ENCODE data around the gene CST11.

The CST11 gene

DNA sequence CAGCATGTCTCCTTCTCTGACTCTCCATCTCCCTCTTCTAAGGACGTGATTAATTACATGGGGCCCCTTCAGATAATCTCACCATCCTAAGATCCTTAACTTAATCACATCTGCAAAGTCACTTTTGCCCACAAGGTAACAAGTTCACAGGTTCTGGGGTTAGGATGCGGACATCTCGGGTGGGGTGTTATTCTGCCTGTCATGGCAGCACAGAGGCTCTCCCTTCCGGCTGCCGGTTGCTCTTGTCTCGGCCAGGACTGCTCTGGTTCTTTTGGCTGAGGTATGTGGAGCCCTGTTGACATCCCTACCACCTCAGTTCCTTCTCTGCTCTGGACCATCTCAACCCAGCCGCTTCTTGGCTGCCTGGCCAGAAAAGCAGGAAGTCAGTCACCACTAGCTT is 4.2 kb upstream of the CST11 start:
- no peaks in the 10 kb centered on the region for H3K36me3 ChIP-seq (ENCODE audit: control insufficient read depth, insufficient read depth, low read length)
- H3K27me3 ChIP-seq (replicated peaks; ENCODE audit: control insufficient read depth, insufficient read depth, low read length) = no peaks in the 10 kb centered on the region
- TF ChIP-seq, protein P1, sequence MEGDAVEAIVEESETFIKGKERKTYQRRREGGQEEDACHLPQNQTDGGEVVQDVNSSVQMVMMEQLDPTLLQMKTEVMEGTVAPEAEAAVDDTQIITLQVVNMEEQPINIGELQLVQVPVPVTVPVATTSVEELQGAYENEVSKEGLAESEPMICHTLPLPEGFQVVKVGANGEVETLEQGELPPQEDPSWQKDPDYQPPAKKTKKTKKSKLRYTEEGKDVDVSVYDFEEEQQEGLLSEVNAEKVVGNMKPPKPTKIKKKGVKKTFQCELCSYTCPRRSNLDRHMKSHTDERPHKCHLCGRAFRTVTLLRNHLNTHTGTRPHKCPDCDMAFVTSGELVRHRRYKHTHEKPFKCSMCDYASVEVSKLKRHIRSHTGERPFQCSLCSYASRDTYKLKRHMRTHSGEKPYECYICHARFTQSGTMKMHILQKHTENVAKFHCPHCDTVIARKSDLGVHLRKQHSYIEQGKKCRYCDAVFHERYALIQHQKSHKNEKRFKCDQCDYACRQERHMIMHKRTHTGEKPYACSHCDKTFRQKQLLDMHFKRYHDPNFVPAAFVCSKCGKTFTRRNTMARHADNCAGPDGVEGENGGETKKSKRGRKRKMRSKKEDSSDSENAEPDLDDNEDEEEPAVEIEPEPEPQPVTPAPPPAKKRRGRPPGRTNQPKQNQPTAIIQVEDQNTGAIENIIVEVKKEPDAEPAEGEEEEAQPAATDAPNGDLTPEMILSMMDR (IDR thresholded peaks at IDR 0.05; ENCODE audit: insufficient read depth, low read length, poor library complexity, severe bottlenecking) = no peak
- DNase-seq (ENCODE audit: extremely low read depth, insufficient read length) = no peak
- no peak overlapping the region for H3K4me3 ChIP-seq (replicated peaks; ENCODE audit: low read depth, low read length)

DNA sequence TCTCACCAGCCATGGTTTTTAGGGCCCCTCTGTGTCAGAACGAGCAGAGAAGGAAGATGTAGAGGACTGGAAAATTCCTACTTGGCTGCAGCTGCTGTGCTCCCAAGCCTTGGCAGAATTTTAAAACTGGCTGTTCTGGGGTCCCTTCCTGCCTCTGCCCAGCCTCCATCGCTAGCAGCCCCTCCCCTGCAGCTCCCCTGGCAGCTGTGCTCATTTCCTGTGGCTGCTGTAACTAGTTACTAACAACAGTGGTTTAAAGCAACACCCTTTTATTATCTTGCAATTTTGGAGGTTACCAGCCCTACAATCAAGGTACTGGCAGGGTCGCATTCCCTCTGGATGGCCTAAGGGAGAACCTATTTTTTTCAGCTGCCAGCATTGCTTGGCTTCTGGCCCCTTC is 3.7 kb upstream of the CST11 start:
- TF ChIP-seq, protein P1 (IDR thresholded peaks at IDR 0.05; ENCODE audit: insufficient read depth, low read length, poor library complexity, severe bottlenecking) = no peak
- no peak for DNase-seq (ENCODE audit: extremely low read depth, insufficient read length)
- H3K4me3 ChIP-seq (replicated peaks; ENCODE audit: low read depth, low read length) = no peak overlapping the region
- H3K36me3 ChIP-seq (ENCODE audit: control insufficient read depth, insufficient read depth, low read length) = no peaks in the 10 kb centered on the region
- no peaks in the 10 kb centered on the region for H3K27me3 ChIP-seq (replicated peaks; ENCODE audit: control insufficient read depth, insufficient read depth, low read length)

GRCh38 chr20:23455639-23456038 is 3.0 kb upstream of the CST11 start:
- Histone ChIP-seq H3K27me3 (replicated peaks; ENCODE audit: control insufficient read depth, insufficient read depth, low read length) (no peaks in the 10 kb centered on the region), H3K36me3 (ENCODE audit: control insufficient read depth, insufficient read depth, low read length) (no peaks in the 10 kb centered on the region), H3K4me3 (replicated peaks; ENCODE audit: low read depth, low read length) (no peak overlapping the region)
- TF ChIP-seq, protein P1 (IDR thresholded peaks at IDR 0.05; ENCODE audit: insufficient read depth, low read length, poor library complexity, severe bottlenecking) = no peak
- no peak for DNase-seq (ENCODE audit: extremely low read depth, insufficient read length)

DNA sequence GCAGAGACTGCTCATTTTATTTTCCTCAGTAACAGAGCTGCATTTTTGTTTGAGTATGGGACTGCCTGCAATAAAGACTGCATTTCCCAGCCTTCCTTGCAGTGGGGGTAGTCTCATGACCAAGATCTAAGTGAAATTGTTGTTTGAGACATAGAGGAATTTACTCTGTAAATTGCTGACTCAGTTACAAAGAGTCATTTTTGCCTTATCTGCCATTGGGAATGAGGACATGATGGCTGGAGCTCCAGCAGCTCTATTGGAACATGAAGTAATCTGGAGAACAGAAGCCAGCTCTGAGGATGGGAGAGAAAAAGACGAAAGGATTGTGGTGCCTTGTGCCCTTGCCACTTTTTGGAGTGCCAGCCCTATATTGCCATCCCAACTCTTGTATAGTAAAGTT is 2.1 kb upstream of the CST11 start:
- no peaks in the 10 kb centered on the region for H3K36me3 ChIP-seq (ENCODE audit: control insufficient read depth, insufficient read depth, low read length)
- H3K4me3 ChIP-seq (replicated peaks; ENCODE audit: low read depth, low read length) = no peak overlapping the region
- no peak for DNase-seq (ENCODE audit: extremely low read depth, insufficient read length)
- TF ChIP-seq, protein P1 (IDR thresholded peaks at IDR 0.05; ENCODE audit: insufficient read depth, low read length, poor library complexity, severe bottlenecking) = no peak
- no peaks in the 10 kb centered on the region for H3K27me3 ChIP-seq (replicated peaks; ENCODE audit: control insufficient read depth, insufficient read depth, low read length)

GRCh38 chr20:23453549-23454543 is 1.2 kb upstream of the CST11 start:
- no peaks in the 10 kb centered on the region for H3K27me3 ChIP-seq (replicated peaks; ENCODE audit: control insufficient read depth, insufficient read depth, low read length)
- DNase-seq (ENCODE audit: extremely low read depth, insufficient read length) = no peak
- H3K4me3 ChIP-seq (replicated peaks; ENCODE audit: low read depth, low read length) = no peak overlapping the region
- no peaks in the 10 kb centered on the region for H3K36me3 ChIP-seq (ENCODE audit: control insufficient read depth, insufficient read depth, low read length)
- TF ChIP-seq, protein P1 (IDR thresholded peaks at IDR 0.05; ENCODE audit: insufficient read depth, low read length, poor library complexity, severe bottlenecking) = no peak
